ENCODE measurements around the gene AK5. TPM values are rescaled to one million over a fixed set of nuclear protein-coding genes. Genes with fewer than 3 reads are reported as not detected.

Gene AK5
- total RNA-seq, 4 donors from 2014 or later, result 16.7 to 21.3 (median 20.0) TPM

DNA sequence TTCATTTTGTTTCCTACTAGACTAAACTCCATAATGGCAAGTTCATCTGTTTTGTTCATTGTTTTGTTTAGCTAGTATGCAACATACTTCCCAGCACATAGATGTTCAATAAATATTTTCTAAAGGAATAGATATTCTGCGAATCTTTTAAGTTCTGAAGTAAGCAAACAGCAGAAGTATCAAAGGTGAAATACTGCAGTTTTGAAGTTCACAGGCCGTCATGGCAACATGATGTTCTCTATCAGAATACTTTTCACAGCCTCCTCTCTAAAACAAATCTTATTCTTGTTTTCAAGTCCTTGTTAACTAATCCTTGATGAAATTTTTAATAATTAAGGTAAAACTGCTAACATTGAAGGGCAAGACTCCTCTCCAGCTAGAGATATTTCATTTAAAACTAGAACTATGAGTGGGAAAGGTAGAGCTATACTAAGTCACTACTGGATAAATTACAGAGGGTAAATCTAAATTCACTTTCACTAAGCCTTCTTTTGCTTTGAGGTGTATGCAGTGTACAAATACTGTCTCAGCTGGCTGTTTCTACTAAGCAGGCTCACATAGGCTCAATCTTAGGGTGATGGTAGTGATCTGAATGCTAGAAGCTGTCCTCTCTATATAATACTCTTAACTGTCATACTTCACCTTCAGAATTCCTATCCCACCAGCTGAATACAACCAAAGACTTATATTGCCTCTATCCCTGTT, 303.9 kb downstream of the AK5 start:
- Histone ChIP-seq H3K27ac (no peak overlapping the region), H3K36me3 (peaks cover 0 to 29% (median under 1%) of the 10 kb centered on the region in 3 donors), H3K4me1 (peaks cover 0 to 25% (median 0%) of the 10 kb centered on the region in 4 donors), H3K4me3 (no peak overlapping the region), H3K27me3 (no peaks in the 10 kb centered on the region), H3K9me3 (no peaks in the 10 kb centered on the region)
- 66 to 72% methylated on average over 2 of the region's 2 CpGs for WGBS, 2 donors
- TF ChIP-seq EP300 (IDR thresholded peaks at IDR 0.05) (no peak), POLR2A (IDR thresholded peaks at IDR 0.05) (no peak)
- TF ChIP-seq, protein P1, sequence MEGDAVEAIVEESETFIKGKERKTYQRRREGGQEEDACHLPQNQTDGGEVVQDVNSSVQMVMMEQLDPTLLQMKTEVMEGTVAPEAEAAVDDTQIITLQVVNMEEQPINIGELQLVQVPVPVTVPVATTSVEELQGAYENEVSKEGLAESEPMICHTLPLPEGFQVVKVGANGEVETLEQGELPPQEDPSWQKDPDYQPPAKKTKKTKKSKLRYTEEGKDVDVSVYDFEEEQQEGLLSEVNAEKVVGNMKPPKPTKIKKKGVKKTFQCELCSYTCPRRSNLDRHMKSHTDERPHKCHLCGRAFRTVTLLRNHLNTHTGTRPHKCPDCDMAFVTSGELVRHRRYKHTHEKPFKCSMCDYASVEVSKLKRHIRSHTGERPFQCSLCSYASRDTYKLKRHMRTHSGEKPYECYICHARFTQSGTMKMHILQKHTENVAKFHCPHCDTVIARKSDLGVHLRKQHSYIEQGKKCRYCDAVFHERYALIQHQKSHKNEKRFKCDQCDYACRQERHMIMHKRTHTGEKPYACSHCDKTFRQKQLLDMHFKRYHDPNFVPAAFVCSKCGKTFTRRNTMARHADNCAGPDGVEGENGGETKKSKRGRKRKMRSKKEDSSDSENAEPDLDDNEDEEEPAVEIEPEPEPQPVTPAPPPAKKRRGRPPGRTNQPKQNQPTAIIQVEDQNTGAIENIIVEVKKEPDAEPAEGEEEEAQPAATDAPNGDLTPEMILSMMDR (IDR thresholded peaks at IDR 0.05), result no peak
- DNase-seq (ENCODE audit: low spot score in 2 of 2), result no peak

DNA sequence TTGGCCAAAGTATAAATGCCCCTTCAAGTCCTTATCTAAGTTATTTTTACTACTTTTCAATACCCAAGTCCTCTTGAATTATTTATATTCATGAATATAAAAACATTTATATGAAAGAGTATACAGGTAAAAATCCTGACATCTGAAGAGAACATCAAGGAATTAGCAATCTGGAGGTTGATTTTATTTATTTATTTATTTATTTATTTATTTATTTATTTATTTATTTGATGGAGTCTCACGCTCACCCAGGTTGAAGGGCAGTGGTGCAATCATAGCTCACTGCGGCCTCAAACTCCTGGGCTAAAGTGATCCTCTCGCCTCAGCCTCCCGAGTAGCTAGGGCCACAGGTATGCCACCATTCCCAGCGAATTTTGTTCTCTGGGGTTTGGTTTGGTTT, 307.4 kb downstream of the AK5 start:
- no peak for DNase-seq (ENCODE audit: low spot score in 2 of 2)
- WGBS, 2 donors, result 94 to 98% methylated on average over 5 of the region's 5 CpGs
- Histone ChIP-seq H3K9me3 (no peaks in the 10 kb centered on the region), H3K4me3 (no peak overlapping the region), H3K36me3 (peaks cover 0 to 8% (median 0%) of the 10 kb centered on the region in 3 donors), H3K27ac (no peak overlapping the region), H3K27me3 (no peaks in the 10 kb centered on the region), H3K4me1 (peaks cover 0 to 26% (median 0%) of the 10 kb centered on the region in 4 donors)
- TF ChIP-seq, protein P1 (IDR thresholded peaks at IDR 0.05), result no peak
- TF ChIP-seq POLR2A (IDR thresholded peaks at IDR 0.05) (no peak), EP300 (IDR thresholded peaks at IDR 0.05) (no peak)

DNA sequence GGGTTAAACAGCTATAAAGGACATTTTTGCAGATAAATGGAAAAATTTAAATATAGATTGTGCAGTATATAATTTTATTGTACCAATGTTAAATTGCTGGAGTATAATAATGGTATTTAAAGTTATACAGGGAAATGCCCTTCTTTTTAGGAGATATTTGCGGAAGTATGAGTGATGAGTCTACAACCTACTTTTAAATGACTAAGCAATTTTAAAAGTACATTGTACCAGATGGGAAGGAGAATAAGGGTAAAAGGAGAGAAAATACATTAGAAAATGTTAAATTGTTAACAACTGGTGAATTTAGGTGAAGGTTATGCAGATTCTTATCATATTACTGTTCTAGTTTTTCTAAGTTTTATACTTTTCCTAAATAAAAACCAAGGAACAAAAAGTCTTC, 308.8 kb downstream of the AK5 start:
- H3K9me3 ChIP-seq, result no peaks in the 10 kb centered on the region
- no peak overlapping the region for H3K4me3 ChIP-seq
- TF ChIP-seq POLR2A (IDR thresholded peaks at IDR 0.05) (no peak), EP300 (IDR thresholded peaks at IDR 0.05) (no peak)
- TF ChIP-seq, protein P1 (IDR thresholded peaks at IDR 0.05), result no peak
- 75 to 90% methylated on average over 1 of the region's 1 CpG for WGBS, 2 donors
- H3K4me1 ChIP-seq, result peaks cover 0 to 21% (median 0%) of the 10 kb centered on the region in 4 donors
- no peak overlapping the region for H3K27ac ChIP-seq
- peaks cover 0 to 12% (median 0%) of the 10 kb centered on the region in 3 donors for H3K36me3 ChIP-seq
- H3K27me3 ChIP-seq, result no peaks in the 10 kb centered on the region
- no peak for DNase-seq (ENCODE audit: low spot score in 2 of 2)

DNA sequence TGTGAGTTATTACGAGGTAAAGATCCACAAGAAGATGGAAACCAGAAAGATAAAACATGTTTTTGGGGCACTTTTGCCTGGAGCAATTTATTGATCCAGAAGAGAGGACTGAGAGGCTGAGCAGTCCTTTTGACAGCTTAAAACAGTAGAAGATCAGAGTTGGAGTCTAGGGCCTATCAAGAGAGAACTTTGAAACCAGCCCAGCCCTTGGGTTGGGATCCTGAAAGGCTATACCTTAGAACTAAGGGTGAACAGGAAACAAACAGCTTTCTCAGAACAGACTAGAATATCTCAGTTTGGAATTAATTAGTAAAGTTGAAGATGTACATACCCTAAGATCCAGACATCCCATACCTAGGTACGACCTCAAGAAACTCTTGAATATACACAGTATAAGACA, 311.1 kb downstream of the AK5 start:
- WGBS, 2 donors, result 94 to 100% methylated on average over 2 of the region's 2 CpGs

More for the DNA sequence above, 311.1 kb downstream of the AK5 start:
- peaks cover 0 to 30% (median 0%) of the 10 kb centered on the region in 3 donors for H3K36me3 ChIP-seq
- H3K4me1 ChIP-seq, result peaks cover 0 to 10% (median 0%) of the 10 kb centered on the region in 4 donors
- no peak overlapping the region for H3K27ac ChIP-seq
- no peaks in the 10 kb centered on the region for H3K27me3 ChIP-seq
- TF ChIP-seq, protein P1 (IDR thresholded peaks at IDR 0.05), result no peak
- TF ChIP-seq POLR2A (IDR thresholded peaks at IDR 0.05), result no peak
- no peak for TF ChIP-seq EP300 (IDR thresholded peaks at IDR 0.05)
- peaks cover 0 to 5% (median 0%) of the 10 kb centered on the region in 4 donors for H3K9me3 ChIP-seq
- H3K4me3 ChIP-seq, result no peak overlapping the region
- no peak for DNase-seq (ENCODE audit: low spot score in 2 of 2)

Data from tibial nerve (tissue), 4 donors.